Liver (tissue), 9 donors: ENCODE results near the gene MTRR. TPM values are rescaled to one million over a fixed set of nuclear protein-coding genes. Genes with fewer than 3 reads are reported as not detected.

Experiments used
- DNase-seq: peaks from one replicate; pipeline ENCODE4 v3.0.0-alpha.2; 2017; ENCODE audit warnings: low spot score
- H3K27ac ChIP-seq, 2 donors: one replicate each; pipeline ENCODE4 v1.7.0; 2013; ENCODE audit warnings: inconsistent platforms in 2 of 2, low read length in 2 of 2, control low read depth in 1 of 2, low read depth in 1 of 2, mild to moderate bottlenecking in 1 of 2
- H3K27me3 ChIP-seq, 4 donors: one replicate each; pipeline versions ENCODE4 v1.6.1 to v1.7.0; 2013; ENCODE audit warnings: low read length in 3 of 4, inconsistent platforms in 1 of 4, mild to moderate bottlenecking in 1 of 4, moderate library complexity in 1 of 4; ENCODE audit not compliant: control insufficient read depth in 4 of 4, insufficient read depth in 4 of 4
- H3K36me3 ChIP-seq, 4 donors: one replicate each; pipeline versions ENCODE4 v1.6.1 to v1.7.0; 2013; ENCODE audit warnings: low read length in 3 of 4, mild to moderate bottlenecking in 3 of 4, low read depth in 1 of 4, moderate library complexity in 1 of 4; ENCODE audit not compliant: control insufficient read depth in 4 of 4, insufficient read depth in 3 of 4
- H3K4me1 ChIP-seq, 4 donors: one replicate each; pipeline versions ENCODE4 v1.6.1 to v1.7.0; 2013; ENCODE audit warnings: low read length in 3 of 4, mild to moderate bottlenecking in 3 of 4, moderate library complexity in 1 of 4; ENCODE audit not compliant: control insufficient read depth in 4 of 4, insufficient read depth in 4 of 4
- H3K4me3 ChIP-seq, 3 donors: one replicate each; pipeline versions ENCODE4 v1.6.1 to v1.7.0; 2013; ENCODE audit warnings: low read length in 3 of 3, control low read depth in 1 of 3, low read depth in 1 of 3, mild to moderate bottlenecking in 1 of 3
- H3K9ac ChIP-seq, 2 donors: one replicate each; pipeline ENCODE4 v1.7.0; 2013; ENCODE audit warnings: low read length in 2 of 2, mild to moderate bottlenecking in 2 of 2, moderate library complexity in 2 of 2, control low read depth in 1 of 2, low read depth in 1 of 2
- H3K9me3 ChIP-seq, 4 donors: one replicate each; pipeline versions ENCODE4 v1.6.1 to v1.7.0; 2013; ENCODE audit warnings: low read length in 3 of 4; ENCODE audit not compliant: control insufficient read depth in 4 of 4
- ATF3 ChIP-seq: IDR thresholded peaks from 2 replicates; pipeline ENCODE4 v1.6.1; 2016; ENCODE audit warnings: antibody characterized with exemption
- EGR1 ChIP-seq, 2 donors: IDR thresholded peaks; 2 replicates each; pipeline ENCODE4 v1.6.1; 2016 to 2018; ENCODE audit warnings: antibody characterized with exemption in 2 of 2, low read depth in 2 of 2
- FOXA1 ChIP-seq: IDR thresholded peaks from 2 replicates; pipeline ENCODE4 v1.6.1; 2016; ENCODE audit warnings: antibody characterized with exemption
- FOXA2 ChIP-seq: IDR thresholded peaks from 2 replicates; pipeline ENCODE4 v1.6.1; 2016; ENCODE audit warnings: antibody characterized with exemption
- GABPA ChIP-seq, 2 donors: IDR thresholded peaks in 1 of 2; conservative IDR thresholded peaks in 1 of 2; 2 replicates each; pipeline ENCODE4 v1.6.1; 2016; ENCODE audit warnings: antibody characterized with exemption in 2 of 2, mild to moderate bottlenecking in 1 of 2, moderate library complexity in 1 of 2
- HNF4A ChIP-seq, 2 donors: conservative IDR thresholded peaks; 2 replicates each; pipeline ENCODE4 v1.6.1; 2016; ENCODE audit warnings: antibody characterized with exemption in 2 of 2, mild to moderate bottlenecking in 2 of 2
- HNF4G ChIP-seq: IDR thresholded peaks from 2 replicates; pipeline ENCODE4 v1.6.1; 2016; ENCODE audit warnings: antibody characterized with exemption
- JUND ChIP-seq, 2 donors: IDR thresholded peaks; 2 replicates each; pipeline ENCODE4 v1.6.1; 2016; ENCODE audit warnings: antibody characterized with exemption in 2 of 2
- NR2F2 ChIP-seq: IDR thresholded peaks from 2 replicates; pipeline ENCODE4 v1.6.1; 2016; ENCODE audit warnings: antibody characterized with exemption
- RAD21 ChIP-seq, 2 donors: IDR thresholded peaks; 2 replicates each; pipeline ENCODE4 v1.6.1; 2016; ENCODE audit warnings: antibody characterized with exemption in 2 of 2, mild to moderate bottlenecking in 2 of 2
- REST ChIP-seq: IDR thresholded peaks from 2 replicates; pipeline ENCODE4 v1.6.1; 2016; ENCODE audit warnings: antibody characterized with exemption, mild to moderate bottlenecking
- RXRA ChIP-seq, 2 donors: IDR thresholded peaks; 2 replicates each; pipeline ENCODE4 v1.6.1; 2017 to 2018; ENCODE audit warnings: antibody characterized with exemption in 2 of 2, mild to moderate bottlenecking in 1 of 2
- SP1 ChIP-seq: IDR thresholded peaks from 2 replicates; pipeline ENCODE4 v1.6.1; 2018; ENCODE audit warnings: antibody characterized with exemption, mild to moderate bottlenecking
- TAF1 ChIP-seq: conservative IDR thresholded peaks from 2 replicates; pipeline ENCODE4 v1.6.1; 2016; ENCODE audit warnings: antibody characterized with exemption, mild to moderate bottlenecking
- YY1 ChIP-seq: IDR thresholded peaks from 2 replicates; pipeline ENCODE4 v1.6.1; 2016; ENCODE audit warnings: antibody characterized with exemption, mild to moderate bottlenecking
- ZBTB33 ChIP-seq: IDR thresholded peaks from 2 replicates; pipeline ENCODE4 v1.6.1; 2016; ENCODE audit warnings: antibody characterized with exemption
- WGBS: extraction: QIAGEN DNeasy Blood & Tissue Kit; methylation state at CpG from one replicate; pipeline ENCODE4 v1.1.7; 2013; 5-methylcytosine and 5-hydroxymethylcytosine counted together
- polyA plus RNA-seq, 2 donors: library from polyadenylated mRNA; stranded (reverse) in 1 of 2; unstranded in 1 of 2; fragments of 200-250 nt in 1 of 2; fragments of >200 nt in 1 of 2; fragmentation: Nextera tagmentation in 1 of 2; extraction: Ambion mirVana in 1 of 2; gene quantifications; one replicate each; pipeline versions ENCODE4 v1.2.1 to v1.2.3, GENCODE V29; 2013 to 2015
- total RNA-seq, 2 donors: library from RNA; depleted of rRNA; stranded (reverse); fragments of >200 nt; gene quantifications; one replicate each; pipeline ENCODE4 v1.2.3, GENCODE V29; 2014
- TF ChIP-seq, protein P1 (sequence below): IDR thresholded peaks from 2 replicates; pipeline ENCODE4 v1.6.1; 2016; ENCODE audit warnings: antibody characterized with exemption
- TF ChIP-seq, protein P2 (sequence below): fragments of 150-350 bp; IDR thresholded peaks from 2 replicates; pipeline ENCODE4 v1.5.1; 2017; ENCODE audit warnings: improper control_type of control experiment, low read depth, low read length; ENCODE audit not compliant: missing input control
- donor health status: healthy.
- donor health status: healthy.
- donor health status: healthy.
- donor health status: healthy.
- donor health status: healthy.

MTRR gene
- total and polyA plus RNA-seq, 4 donors = 16.2 to 49.7 (median 18.0) TPM

GRCh38 chr5:7927466-7928375 is 58.8 kb downstream of the MTRR start:
- H3K27me3 ChIP-seq = peaks cover 0 to 6% (median 0%) of the 10 kb centered on the region in 4 donors
- DNase-seq = peak; percentile 53
- H3K36me3 ChIP-seq = no peaks in the 10 kb centered on the region
- peak; percentile 88 to 92 for TF ChIP-seq RAD21 (IDR thresholded peaks at IDR 0.05)
- peak; percentile 16 to 49 for TF ChIP-seq HNF4A (conservative IDR thresholded peaks at IDR 0.05)
- TF ChIP-seq SP1 = no peak
- TF ChIP-seq JUND (IDR thresholded peaks at IDR 0.05) = no peak
- no peak for TF ChIP-seq GABPA (IDR thresholded peaks at IDR 0.05 in 1 of 2, conservative IDR thresholded peaks at IDR 0.05 in 1 of 2)
- TF ChIP-seq, protein P1, sequence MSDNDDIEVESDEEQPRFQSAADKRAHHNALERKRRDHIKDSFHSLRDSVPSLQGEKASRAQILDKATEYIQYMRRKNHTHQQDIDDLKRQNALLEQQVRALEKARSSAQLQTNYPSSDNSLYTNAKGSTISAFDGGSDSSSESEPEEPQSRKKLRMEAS = no peak
- no peak for TF ChIP-seq EGR1 (IDR thresholded peaks at IDR 0.05; ENCODE audit: low read depth in 2 of 2)
- TF ChIP-seq FOXA1 = no peak
- TF ChIP-seq FOXA2 = no peak
- TF ChIP-seq ZBTB33 = no peak
- no peak for TF ChIP-seq HNF4G
- no peak for TF ChIP-seq YY1
- TF ChIP-seq ATF3 = no peak
- no peak for TF ChIP-seq TAF1
- TF ChIP-seq REST = no peak
- TF ChIP-seq NR2F2 = no peak
- TF ChIP-seq RXRA (IDR thresholded peaks at IDR 0.05) = peak in 1 of 2 donors; percentile 21
- TF ChIP-seq, protein P2, sequence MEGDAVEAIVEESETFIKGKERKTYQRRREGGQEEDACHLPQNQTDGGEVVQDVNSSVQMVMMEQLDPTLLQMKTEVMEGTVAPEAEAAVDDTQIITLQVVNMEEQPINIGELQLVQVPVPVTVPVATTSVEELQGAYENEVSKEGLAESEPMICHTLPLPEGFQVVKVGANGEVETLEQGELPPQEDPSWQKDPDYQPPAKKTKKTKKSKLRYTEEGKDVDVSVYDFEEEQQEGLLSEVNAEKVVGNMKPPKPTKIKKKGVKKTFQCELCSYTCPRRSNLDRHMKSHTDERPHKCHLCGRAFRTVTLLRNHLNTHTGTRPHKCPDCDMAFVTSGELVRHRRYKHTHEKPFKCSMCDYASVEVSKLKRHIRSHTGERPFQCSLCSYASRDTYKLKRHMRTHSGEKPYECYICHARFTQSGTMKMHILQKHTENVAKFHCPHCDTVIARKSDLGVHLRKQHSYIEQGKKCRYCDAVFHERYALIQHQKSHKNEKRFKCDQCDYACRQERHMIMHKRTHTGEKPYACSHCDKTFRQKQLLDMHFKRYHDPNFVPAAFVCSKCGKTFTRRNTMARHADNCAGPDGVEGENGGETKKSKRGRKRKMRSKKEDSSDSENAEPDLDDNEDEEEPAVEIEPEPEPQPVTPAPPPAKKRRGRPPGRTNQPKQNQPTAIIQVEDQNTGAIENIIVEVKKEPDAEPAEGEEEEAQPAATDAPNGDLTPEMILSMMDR = peak; percentile 86
- H3K9ac ChIP-seq = no peak overlapping the region
- no peaks in the 10 kb centered on the region for H3K4me1 ChIP-seq
- 50% methylated on average over 26 of the region's 26 CpGs for WGBS
- no peaks in the 10 kb centered on the region for H3K9me3 ChIP-seq
- H3K4me3 ChIP-seq = no peak overlapping the region
- H3K27ac ChIP-seq = no peak overlapping the region
